GM12892 (cell line): Measurements from ENCODE around the gene MAPRE2.

ENCODE experiments used
- DNase-seq: peaks from one replicate; pipeline ENCODE4 v3.0.0; 2011; ENCODE audit not compliant: insufficient read length
- FAIRE-seq: peaks from 2 replicates; lab custom pipeline; 2011; peaks lifted over from hg19 to GRCh38; lab: Jason Lieb, UNC
- POLR2A ChIP-seq: IDR thresholded peaks from 2 replicates; pipeline ENCODE4 v1.6.1; 2011; ENCODE audit warnings: low read depth, low read length, control low read depth
- POLR2AphosphoS5 ChIP-seq: IDR thresholded peaks from 2 replicates; pipeline ENCODE4 v1.6.1; 2011; ENCODE audit warnings: low read depth, low read length, control low read depth
- TAF1 ChIP-seq: IDR thresholded peaks from 2 replicates; pipeline ENCODE4 v1.6.1; 2011; ENCODE audit warnings: low read depth, mild to moderate bottlenecking, control low read depth, low read length, borderline replicate concordance

The MAPRE2 gene

DNA sequence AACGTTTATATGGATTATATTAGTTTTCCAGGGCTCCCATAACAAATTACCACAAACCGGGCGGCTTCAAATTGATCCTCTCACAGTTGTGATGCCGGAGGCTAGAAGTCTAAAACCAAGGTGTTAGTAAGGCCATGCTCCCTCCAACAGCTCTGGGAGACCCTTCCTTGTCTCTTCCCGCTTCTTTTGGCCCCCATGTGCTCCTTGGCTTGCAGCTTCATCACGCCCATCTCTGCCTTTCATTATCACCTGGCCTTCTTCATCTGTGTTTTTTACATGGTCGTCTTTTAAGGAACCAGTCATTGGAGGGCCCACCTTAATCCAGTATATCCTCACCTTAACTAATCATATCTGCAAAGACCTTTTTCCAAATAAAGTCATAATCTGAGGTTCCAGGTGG lies 13.9 kb downstream of the MAPRE2 start:
- TF ChIP-seq TAF1 (no peak), POLR2AphosphoS5 (no peak), POLR2A (no peak)
- FAIRE-seq (no peak), DNase-seq (no peak)

DNA sequence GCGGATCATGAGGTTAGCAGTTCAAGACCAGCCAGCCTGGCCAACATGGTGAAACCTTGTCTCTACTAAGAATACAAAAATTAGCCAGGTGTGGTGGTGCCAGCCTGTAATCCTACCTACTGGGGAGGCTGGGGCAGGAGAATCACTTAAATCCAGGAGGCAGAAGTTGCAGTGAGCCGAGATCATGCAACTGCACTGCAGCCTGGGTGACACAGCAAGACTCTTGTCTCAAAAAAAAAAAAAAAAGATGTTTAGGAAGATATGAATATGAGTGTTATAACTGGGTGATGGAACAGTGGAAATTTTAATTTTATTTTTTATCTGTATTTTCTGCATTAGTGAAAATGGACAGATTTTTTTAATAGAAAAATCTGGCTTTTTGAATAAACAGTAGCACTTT lies 14.5 kb downstream of the MAPRE2 start:
- DNase-seq: no peak
- TF ChIP-seq POLR2AphosphoS5 (no peak), TAF1 (no peak), POLR2A (no peak)
- FAIRE-seq: no peak

DNA sequence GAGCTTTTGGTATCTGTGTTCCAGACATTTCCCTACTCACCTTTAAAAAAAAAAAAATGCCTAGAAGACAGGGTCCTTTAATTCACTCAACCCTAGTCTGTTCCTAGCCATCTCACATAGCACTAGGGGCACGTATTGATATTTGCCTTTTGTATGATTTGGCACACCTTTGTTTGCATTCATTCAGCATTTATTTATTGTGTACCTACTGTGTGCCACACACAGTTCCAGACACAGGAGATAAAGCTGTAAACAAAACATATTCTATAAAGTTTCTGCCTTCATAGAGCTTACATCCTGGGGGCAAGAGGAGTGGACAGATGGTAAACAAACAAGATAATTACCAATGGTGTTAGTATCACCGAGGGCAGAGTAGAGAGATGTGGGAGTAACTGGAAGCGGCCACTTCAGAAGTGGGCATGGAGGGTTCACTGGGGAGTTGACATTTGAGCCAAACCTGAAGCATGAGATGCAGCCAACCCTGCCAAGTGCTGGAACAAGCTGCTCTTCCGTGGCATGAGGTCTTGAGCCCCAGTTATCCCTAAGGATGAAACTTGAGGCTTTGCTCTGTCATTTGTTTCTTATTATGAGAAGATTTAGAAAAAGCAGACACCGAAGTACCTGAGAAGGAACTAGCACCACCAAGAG lies 18.2 kb downstream of the MAPRE2 start:
- TF ChIP-seq POLR2A (no peak), TAF1 (no peak), POLR2AphosphoS5 (no peak)
- FAIRE-seq: no peak
- no peak for DNase-seq

GRCh38 chr18:35060122-35060815 lies 19.1 kb downstream of the MAPRE2 start:
- DNase-seq (no peak), FAIRE-seq (no peak)
- TF ChIP-seq POLR2A: no peak
- no peak for TF ChIP-seq POLR2AphosphoS5
- no peak for TF ChIP-seq TAF1

GRCh38 chr18:35061336-35061735 lies 20.1 kb downstream of the MAPRE2 start:
- DNase-seq (no peak), FAIRE-seq (no peak)
- TF ChIP-seq POLR2AphosphoS5: no peak
- no peak for TF ChIP-seq TAF1
- no peak for TF ChIP-seq POLR2A

- FAIRE-seq: no peak
- DNase-seq: no peak
- TF ChIP-seq TAF1 (no peak), POLR2A (no peak), POLR2AphosphoS5 (no peak)
These were observed 20.6 kb downstream of the MAPRE2 start for GRCh38 chr18:35061804-35062203.

DNA sequence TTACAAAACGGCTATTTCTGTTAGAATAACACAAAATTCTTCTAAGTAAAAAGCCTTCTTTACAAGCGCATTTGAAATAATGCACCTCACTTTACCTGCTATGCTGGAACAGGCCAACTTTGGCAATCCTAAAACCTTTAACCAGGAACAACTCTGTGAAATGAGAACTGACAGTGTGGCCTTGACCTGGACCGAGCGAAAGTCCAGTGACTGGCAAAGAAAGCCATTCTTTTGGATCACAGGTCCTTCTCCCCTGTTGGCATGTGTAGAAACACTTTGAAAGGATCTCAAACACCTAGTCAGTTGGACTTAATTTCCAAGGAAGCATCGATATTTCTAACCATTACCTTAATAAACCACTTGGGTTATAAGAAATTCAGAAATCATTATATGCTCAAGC lies 21.2 kb downstream of the MAPRE2 start:
- DNase-seq (no peak), FAIRE-seq (no peak)
- TF ChIP-seq POLR2AphosphoS5 (no peak), POLR2A (no peak), TAF1 (no peak)

DNA sequence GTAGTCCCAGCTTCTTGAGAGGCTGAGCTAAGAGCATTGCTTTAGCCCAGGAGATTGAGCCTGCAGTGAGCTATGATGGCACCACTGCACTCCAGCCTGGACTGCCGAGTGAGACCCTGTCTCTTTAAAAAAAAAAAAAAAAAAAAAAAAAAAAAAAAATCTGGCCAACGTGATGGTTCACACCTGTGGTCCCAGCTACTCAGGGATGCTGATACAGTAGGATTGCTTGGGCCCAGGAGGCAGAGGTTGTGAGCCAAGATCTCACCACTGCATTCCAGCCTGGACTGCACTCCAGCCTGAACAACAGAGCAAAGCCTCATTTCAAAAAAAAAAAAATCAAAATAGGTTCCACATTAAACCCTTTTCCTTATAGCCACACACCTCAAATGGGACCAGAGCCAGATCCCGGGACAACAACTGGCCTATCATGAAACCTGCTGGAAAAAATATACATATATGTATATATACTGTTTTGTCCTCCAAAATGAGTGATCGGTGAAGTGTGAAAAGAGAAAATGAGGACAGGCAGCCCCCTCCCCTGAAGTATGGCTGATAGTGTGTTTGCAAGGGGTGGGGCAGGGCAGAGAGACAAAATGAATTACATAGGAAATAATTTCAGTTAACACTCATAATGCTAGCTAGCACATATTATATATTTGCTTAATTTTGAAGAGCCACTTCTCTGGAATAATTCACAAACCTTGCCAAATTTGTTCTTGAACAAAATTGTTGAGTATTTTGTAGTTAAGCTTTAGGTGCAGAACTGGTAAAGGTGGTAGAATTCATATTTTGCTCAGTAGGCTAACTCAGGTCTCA lies 22.9 kb downstream of the MAPRE2 start:
- TF ChIP-seq POLR2AphosphoS5 (no peak), POLR2A (no peak), TAF1 (no peak)
- DNase-seq (no peak), FAIRE-seq (no peak)

DNA sequence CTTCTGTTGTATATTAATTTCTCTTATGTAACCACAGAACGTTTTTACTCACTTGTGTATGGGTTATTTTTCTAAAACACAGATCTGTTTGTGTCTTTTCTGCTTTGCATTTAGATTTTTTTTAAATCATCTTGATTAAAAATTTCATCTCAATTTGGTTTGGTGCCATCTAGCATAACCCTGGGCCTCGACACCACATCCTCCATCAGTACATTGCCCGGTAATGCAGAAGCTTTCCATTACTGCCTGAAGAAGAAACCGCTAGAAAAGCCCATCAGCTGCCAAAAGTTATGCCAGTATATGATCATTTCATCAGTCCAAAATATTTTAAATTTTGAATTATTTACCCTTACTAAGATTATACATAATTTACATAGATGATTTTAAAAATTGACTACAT lies 26.2 kb downstream of the MAPRE2 start:
- no peak for TF ChIP-seq POLR2AphosphoS5
- no peak for TF ChIP-seq TAF1
- TF ChIP-seq POLR2A: no peak
- FAIRE-seq (no peak), DNase-seq (no peak)

- TF ChIP-seq TAF1: no peak
- TF ChIP-seq POLR2A: no peak
- no peak for TF ChIP-seq POLR2AphosphoS5
- no peak for DNase-seq
- FAIRE-seq: peak; percentile 72
These were observed 30.6 kb downstream of the MAPRE2 start for GRCh38 chr18:35071819-35072247.

DNA sequence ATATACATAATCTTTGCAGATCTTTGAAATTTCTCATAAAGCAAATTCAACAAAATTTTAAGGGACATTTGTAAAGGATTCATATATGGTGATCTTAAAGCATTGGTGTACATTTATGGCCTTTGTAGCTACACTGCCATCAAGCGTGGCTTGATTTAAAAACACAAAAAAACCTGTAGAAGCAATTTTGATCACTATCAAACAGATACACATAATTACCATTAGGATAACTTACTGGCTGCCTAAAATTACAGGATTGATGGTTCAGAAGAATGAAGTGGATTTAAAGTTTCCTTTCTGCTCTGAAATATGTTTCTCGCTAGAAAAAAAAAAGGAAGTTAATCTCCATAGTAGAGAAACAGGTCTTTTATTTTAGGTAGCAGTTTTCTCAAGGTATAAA lies 31.4 kb downstream of the MAPRE2 start:
- DNase-seq (no peak), FAIRE-seq (no peak)

More for the DNA sequence above, 31.4 kb downstream of the MAPRE2 start:
- TF ChIP-seq POLR2A: no peak
- no peak for TF ChIP-seq POLR2AphosphoS5
- TF ChIP-seq TAF1: no peak
